Cardiac fibroblast (primary cell): ENCODE data around the gene DDX42.

ENCODE experiments used
- DNase-seq, 2 donors: peaks; one replicate each; pipeline versions ENCODE4 v3.0.0 to v3.0.0-alpha.2; 2010; ENCODE audit warnings: low read depth in 2 of 2
- H3K4me3 ChIP-seq, 2 donors: replicated peaks in 1 of 2; 1 replicate in 1 of 2; 2 replicates in 1 of 2; pipeline ENCODE4 v1.5.1; 2011; ENCODE audit warnings: low read depth in 2 of 2, low read length in 2 of 2, mild to moderate bottlenecking in 2 of 2, moderate library complexity in 1 of 2
- TF ChIP-seq, protein P1 (sequence below): IDR thresholded peaks from one replicate; pipeline ENCODE4 v1.5.1; 2011; ENCODE audit warnings: low read depth, mild to moderate bottlenecking, low read length, inconsistent platforms

DDX42 gene

GRCh38 chr17:63764716-63765115, 9.3 kb upstream of the DDX42 start:
- no peak for DNase-seq
- TF ChIP-seq, protein P1, sequence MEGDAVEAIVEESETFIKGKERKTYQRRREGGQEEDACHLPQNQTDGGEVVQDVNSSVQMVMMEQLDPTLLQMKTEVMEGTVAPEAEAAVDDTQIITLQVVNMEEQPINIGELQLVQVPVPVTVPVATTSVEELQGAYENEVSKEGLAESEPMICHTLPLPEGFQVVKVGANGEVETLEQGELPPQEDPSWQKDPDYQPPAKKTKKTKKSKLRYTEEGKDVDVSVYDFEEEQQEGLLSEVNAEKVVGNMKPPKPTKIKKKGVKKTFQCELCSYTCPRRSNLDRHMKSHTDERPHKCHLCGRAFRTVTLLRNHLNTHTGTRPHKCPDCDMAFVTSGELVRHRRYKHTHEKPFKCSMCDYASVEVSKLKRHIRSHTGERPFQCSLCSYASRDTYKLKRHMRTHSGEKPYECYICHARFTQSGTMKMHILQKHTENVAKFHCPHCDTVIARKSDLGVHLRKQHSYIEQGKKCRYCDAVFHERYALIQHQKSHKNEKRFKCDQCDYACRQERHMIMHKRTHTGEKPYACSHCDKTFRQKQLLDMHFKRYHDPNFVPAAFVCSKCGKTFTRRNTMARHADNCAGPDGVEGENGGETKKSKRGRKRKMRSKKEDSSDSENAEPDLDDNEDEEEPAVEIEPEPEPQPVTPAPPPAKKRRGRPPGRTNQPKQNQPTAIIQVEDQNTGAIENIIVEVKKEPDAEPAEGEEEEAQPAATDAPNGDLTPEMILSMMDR, result no peak
- H3K4me3 ChIP-seq, result no peak overlapping the region

DNA sequence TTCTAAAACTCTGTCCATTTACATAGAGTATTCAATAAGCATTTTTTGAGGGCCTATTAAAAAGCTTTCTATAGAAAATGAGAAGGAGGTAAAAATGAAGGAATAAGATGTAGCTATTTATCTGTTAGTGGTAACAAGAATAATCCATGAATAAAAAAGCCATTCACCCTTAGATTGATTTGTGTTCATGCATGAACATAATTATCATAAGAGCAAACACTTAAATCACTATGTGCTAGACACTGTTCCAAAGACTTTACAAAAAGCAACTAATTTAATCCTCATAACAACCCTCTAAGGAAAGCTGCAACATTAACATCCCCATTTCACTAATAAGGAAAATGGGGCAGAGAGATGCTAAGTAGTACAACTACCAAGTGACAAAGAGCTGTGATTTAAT, 7.2 kb upstream of the DDX42 start:
- no peak for DNase-seq
- H3K4me3 ChIP-seq, result no peak overlapping the region
- TF ChIP-seq, protein P1, result no peak

DNA sequence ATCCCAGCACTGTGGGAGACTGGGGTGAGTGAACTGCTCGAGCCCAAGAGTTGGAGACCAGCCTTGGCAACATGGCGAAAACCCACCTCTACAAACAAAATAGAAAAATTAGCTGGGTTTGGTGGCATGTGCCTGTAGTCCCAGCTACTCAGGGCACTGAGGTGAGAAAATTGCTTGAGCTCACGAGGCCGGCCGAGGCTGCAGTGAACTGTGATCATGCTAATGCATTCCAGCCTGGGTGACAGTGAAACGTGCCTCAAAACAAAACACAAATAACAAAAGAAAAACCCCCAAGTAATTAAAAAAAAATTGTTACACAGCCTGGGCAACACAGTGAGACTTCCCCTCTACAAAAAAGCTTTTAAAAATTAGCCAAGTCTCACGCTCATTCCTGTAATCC, 5.5 kb upstream of the DDX42 start:
- TF ChIP-seq, protein P1, result no peak
- H3K4me3 ChIP-seq, result no peak overlapping the region
- no peak for DNase-seq

GRCh38 chr17:63772801-63773271, 1.1 kb upstream of the DDX42 start:
- peak; percentile 39 to 43 for DNase-seq
- TF ChIP-seq, protein P1, result no peak
- H3K4me3 ChIP-seq, result peak overlapping the region; percentile 60 to 94

DNA sequence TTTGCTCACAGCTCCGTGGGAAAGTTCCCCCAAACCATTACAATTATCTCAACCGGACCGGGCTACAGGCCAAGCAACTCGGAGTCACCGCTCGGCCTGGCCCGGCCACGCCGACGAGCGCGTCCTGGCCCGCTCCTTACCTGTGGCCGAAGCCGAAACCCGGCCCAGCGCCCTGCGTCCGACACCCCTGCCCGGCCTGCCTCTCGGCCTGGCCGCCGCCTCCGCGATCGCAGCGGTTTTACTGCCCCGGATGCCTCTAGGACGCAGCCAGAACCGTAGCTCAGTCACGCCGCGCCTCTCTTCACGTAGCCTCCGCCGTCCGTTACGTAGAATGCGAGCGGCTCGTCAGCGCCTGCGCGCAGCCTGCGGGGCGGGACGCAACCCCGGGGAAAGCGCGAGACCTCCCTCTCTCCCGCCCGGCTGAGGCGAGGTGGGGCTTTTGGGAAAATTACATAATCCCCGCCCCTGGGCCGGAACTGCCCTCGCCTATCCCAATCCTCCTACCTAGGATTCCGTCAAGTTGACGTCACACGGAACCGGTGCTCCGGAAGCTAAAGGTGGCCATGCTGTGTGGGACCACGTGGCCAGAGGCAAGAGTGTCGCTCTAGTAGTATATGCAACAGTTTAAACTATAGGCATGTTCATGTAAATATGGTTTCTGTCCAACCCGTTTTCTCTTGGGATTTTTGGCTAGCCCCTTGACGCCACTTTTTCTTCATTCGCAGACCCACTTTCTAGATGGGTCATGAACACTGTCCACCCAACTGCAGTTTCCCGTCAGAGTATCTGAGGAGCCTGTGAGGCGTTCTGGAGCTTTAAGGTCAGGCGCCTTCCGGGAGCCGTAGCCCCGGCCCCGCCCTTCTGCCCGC, 464 bp upstream of the DDX42 start, which contains the start of gene CCDC47:
Gene CCDC47, minus strand, starts transcription at position 326 of the 869 bp plus-strand sequence. CDS start 7,422 bp downstream, outside the sequence.
- peak; percentile 99 to 100 for DNase-seq
- TF ChIP-seq, protein P1, result no peak
- peak within 1 kb of the TSS; percentile 60 to 94 for H3K4me3 ChIP-seq

DNA sequence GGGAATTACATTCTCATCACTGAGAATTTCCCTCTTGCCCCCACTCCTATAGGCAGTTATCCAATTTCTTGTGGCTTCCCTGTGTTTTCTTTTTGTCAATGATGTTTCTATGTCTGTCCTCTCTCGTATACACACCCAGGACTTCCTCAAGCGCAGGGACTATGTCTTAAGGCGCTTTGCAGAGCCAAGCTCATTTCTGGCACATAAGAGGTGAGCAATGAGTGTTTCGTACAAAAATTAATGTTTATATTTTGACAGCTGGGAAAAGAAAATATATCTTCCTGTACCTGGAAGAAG, 947 bp downstream of the DDX42 start:
- peak overlapping the region; percentile 60 to 94 for H3K4me3 ChIP-seq
- TF ChIP-seq, protein P1, result no peak
- DNase-seq, result peak; percentile 20 to 30

- TF ChIP-seq, protein P1, result no peak
- DNase-seq, result peak; percentile 7 to 11
- H3K4me3 ChIP-seq, result peak overlapping the region; percentile 60 to 94
Measured at GRCh38 chr17:63775420-63775819, 1.4 kb downstream of the DDX42 start.
